NCI-H748 (cell line): ENCODE results near the gene AOX1.
A peak's percentile ranks its signal among the peaks of the same experiment; 100 is the strongest.
"Not testable (repeated sequence)": the region's sequence is repeated elsewhere in the genome, so short reads cannot be mapped to it uniquely, and the experiment has no call there.

Experiments used
- DNase-seq: peaks from one replicate; lab custom pipeline; 2025; ENCODE audit not compliant: unreplicated experiment; lab: John Stamatoyannopoulos, UW

Gene AOX1

GRCh38 chr2:200698217-200698616 lies 112.4 kb downstream of the AOX1 start:
- DNase-seq: no peak

- no peak for DNase-seq
Observed at GRCh38 chr2:200699310-200699709, 113.5 kb downstream of the AOX1 start.

GRCh38 chr2:200700856-200701255 lies 115.0 kb downstream of the AOX1 start:
- no peak for DNase-seq

GRCh38 chr2:200702044-200702443 lies 116.2 kb downstream of the AOX1 start:
- no peak for DNase-seq

- no peak for DNase-seq
Observed at GRCh38 chr2:200702646-200703118, 116.9 kb downstream of the AOX1 start.

GRCh38 chr2:200703127-200703925 lies 117.5 kb downstream of the AOX1 start:
- peak; percentile 65 for DNase-seq

- DNase-seq: no peak
Observed at GRCh38 chr2:200703926-200704637, 118.3 kb downstream of the AOX1 start.

- DNase-seq: peak; percentile 36
Observed at GRCh38 chr2:200705305-200706041, 119.7 kb downstream of the AOX1 start.

GRCh38 chr2:200708943-200709342 lies 123.1 kb downstream of the AOX1 start:
- DNase-seq: no peak

GRCh38 chr2:200713003-200713703 lies 127.3 kb downstream of the AOX1 start:
- peak; percentile 98 for DNase-seq

GRCh38 chr2:200713704-200714064 lies 127.9 kb downstream of the AOX1 start:
- DNase-seq: no peak

GRCh38 chr2:200715014-200715413 lies 129.2 kb downstream of the AOX1 start:
- DNase-seq: not testable (repeated sequence)

GRCh38 chr2:200716386-200716785 lies 130.6 kb downstream of the AOX1 start:
- no peak for DNase-seq
